ENCODE data around the gene KLK2.

DNA sequence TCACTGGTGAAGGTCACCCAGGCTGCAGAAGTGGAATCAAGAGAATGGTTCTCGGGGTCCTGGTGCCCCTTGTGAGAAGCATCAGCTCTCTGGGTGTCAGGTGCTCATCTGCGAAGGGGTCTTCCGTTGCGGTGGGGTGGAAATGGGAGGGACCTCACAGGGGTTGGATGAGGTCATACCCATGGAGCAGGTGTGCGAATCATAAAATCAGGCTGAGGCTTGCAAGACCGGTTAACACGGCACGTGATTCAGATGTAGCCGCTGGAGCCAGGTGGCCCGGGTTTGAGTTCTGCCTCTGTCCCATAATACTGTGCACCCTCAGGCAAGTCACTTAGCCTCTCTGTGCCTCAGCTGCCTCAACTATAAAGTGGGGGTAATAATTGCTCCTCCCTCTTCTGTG lies 35.9 kb upstream of the KLK2 start:
- TF ChIP-seq, protein P1, sequence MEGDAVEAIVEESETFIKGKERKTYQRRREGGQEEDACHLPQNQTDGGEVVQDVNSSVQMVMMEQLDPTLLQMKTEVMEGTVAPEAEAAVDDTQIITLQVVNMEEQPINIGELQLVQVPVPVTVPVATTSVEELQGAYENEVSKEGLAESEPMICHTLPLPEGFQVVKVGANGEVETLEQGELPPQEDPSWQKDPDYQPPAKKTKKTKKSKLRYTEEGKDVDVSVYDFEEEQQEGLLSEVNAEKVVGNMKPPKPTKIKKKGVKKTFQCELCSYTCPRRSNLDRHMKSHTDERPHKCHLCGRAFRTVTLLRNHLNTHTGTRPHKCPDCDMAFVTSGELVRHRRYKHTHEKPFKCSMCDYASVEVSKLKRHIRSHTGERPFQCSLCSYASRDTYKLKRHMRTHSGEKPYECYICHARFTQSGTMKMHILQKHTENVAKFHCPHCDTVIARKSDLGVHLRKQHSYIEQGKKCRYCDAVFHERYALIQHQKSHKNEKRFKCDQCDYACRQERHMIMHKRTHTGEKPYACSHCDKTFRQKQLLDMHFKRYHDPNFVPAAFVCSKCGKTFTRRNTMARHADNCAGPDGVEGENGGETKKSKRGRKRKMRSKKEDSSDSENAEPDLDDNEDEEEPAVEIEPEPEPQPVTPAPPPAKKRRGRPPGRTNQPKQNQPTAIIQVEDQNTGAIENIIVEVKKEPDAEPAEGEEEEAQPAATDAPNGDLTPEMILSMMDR (IDR thresholded peaks at IDR 0.05): no peak
- TF ChIP-seq POLR2A (IDR thresholded peaks at IDR 0.05) (no peak), POLR2AphosphoS5 (IDR thresholded peaks at IDR 0.05) (peak; percentile 40)

Data from prostate gland (tissue), 2 donors.